OCI-LY1 (cell line): ENCODE measurements around the gene CELSR3.

ENCODE experiments used
- H2AFZ ChIP-seq: fragments of 200-600 bp; sonication (generic), shearing (Covaris generic); 2 replicates; pipeline ENCODE4 v1.6.0; 2014; ENCODE audit warnings: antibody characterized with exemption, mild to moderate bottlenecking, low read length
- H3F3A ChIP-seq: fragments of 200-600 bp; sonication (generic), shearing (Covaris generic); 2 replicates; pipeline ENCODE4 v1.6.0; 2014; ENCODE audit warnings: mild to moderate bottlenecking, antibody characterized with exemption, low read length, moderate library complexity; ENCODE audit not compliant: insufficient read depth
- H3K27ac ChIP-seq: fragments of 200-600 bp; sonication (generic); 2 replicates; pipeline ENCODE4 v1.5.1; 2014; ENCODE audit warnings: low read length, mixed run types, mild to moderate bottlenecking, low read depth; ENCODE audit not compliant: poor library complexity, severe bottlenecking
- H3K27me3 ChIP-seq: fragments of 200-600 bp; sonication (generic); 2 replicates; pipeline ENCODE4 v1.6.0; 2014; ENCODE audit warnings: antibody characterized with exemption, mild to moderate bottlenecking, low read length, moderate library complexity; ENCODE audit not compliant: insufficient read depth
- H3K36me3 ChIP-seq: fragments of 200-600 bp; sonication (generic); 2 replicates; pipeline ENCODE4 v1.6.1; 2014; ENCODE audit warnings: mild to moderate bottlenecking, antibody characterized with exemption, low read length, moderate library complexity, mixed read lengths; ENCODE audit not compliant: insufficient read depth
- H3K4me1 ChIP-seq: fragments of 200-600 bp; sonication (generic); 2 replicates; pipeline ENCODE4 v1.5.1; 2014; ENCODE audit warnings: mild to moderate bottlenecking, low read length, moderate library complexity; ENCODE audit not compliant: insufficient read depth, severe bottlenecking
- H3K4me2 ChIP-seq: fragments of 200-600 bp; sonication (generic), shearing (Covaris generic); 2 replicates; pipeline ENCODE4 v1.6.1; 2014; ENCODE audit warnings: low read length
- H3K4me3 ChIP-seq: fragments of 200-600 bp; sonication (generic); 2 replicates; pipeline ENCODE4 v1.5.1; 2014; ENCODE audit warnings: low read length, low read depth, mild to moderate bottlenecking, mixed read lengths; ENCODE audit not compliant: poor library complexity, severe bottlenecking
- H3K79me2 ChIP-seq: fragments of 200-600 bp; shearing (Covaris generic); 2 replicates; pipeline ENCODE4 v1.6.1; 2016; ENCODE audit warnings: mixed run types, low read length, mixed read lengths; ENCODE audit not compliant: insufficient read depth
- H3K9ac ChIP-seq: fragments of 200-600 bp; sonication (generic), shearing (Covaris generic); 2 replicates; pipeline ENCODE4 v1.6.1; 2014; ENCODE audit warnings: mild to moderate bottlenecking, low read length, mixed read lengths
- H3K9me2 ChIP-seq: fragments of 200-600 bp; sonication (generic), shearing (Covaris generic); 2 replicates; pipeline ENCODE4 v1.6.1; 2014; ENCODE audit warnings: low read depth, mild to moderate bottlenecking, low read length, mixed read lengths
- H3K9me3 ChIP-seq: fragments of 200-600 bp; shearing (Covaris generic); 2 replicates; pipeline ENCODE4 v1.6.1; 2014; ENCODE audit warnings: low read length, mixed read lengths
- H4K20me1 ChIP-seq: fragments of 200-600 bp; sonication (generic), shearing (Covaris generic); 2 replicates; pipeline ENCODE4 v1.6.0; 2016; ENCODE audit warnings: mild to moderate bottlenecking, low read length; ENCODE audit not compliant: insufficient read depth
- EZH2 ChIP-seq: fragments of 200-600 bp; sonication (generic), shearing (Covaris generic); IDR thresholded peaks from 2 replicates; pipeline ENCODE4 v1.8.0; 2017; ENCODE audit warnings: borderline replicate concordance, mixed run types, mild to moderate bottlenecking, antibody characterized with exemption, low read length, moderate library complexity, mixed read lengths
- TF ChIP-seq, protein P1 (sequence below): fragments of 200-600 bp; sonication (generic), shearing (Covaris generic); IDR thresholded peaks from 2 replicates; pipeline ENCODE4 v1.5.1; 2017; ENCODE audit warnings: mild to moderate bottlenecking, antibody characterized with exemption, low read length, moderate library complexity, mixed read lengths

CELSR3 gene

DNA sequence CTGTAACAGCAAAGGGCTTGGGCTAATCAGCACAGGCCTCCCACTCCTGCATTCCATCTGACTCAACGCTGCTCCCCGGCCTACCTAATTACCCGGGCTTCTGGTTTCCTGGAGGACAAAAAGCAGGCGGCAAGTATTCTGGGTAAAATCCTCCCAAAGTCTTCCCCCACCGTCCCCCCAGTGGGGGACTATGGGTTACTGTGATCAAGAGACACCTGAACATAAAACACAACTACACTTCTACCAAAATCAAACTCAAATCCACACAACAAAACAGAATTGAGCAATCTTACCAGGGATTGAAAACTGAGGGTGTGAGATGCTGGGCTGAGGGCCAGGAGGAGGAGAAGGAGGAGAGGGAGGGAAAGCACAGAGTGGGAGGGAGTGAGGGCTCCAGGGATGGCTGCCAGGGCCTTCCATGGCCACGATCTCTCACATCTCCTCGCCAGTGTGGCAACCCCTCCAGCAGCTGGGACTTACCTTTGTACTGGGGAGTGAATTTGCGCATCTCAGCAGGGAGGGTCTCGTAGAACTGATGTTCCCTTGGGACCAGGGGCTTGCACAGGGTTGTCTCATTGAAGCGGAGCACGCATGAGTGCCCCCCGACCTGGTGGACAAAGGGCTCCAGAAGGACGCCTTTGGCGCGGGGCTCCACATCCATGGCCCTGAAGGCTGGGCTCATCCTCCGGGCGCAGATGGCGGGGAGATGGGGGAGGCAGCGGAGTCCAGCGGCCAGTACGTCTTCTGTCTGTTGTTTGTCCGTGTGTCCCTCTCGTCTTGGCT, 32.1 kb upstream of the CELSR3 start:
- Histone ChIP-seq H3K79me2 (peaks cover 39% of the 10 kb centered on the region), H3K27ac (no peak overlapping the region), H3K4me3 (no peak overlapping the region), H3K4me2 (no peak overlapping the region), H3K27me3 (no peaks in the 10 kb centered on the region), H3K36me3 (peaks cover 87% of the 10 kb centered on the region), H3K9me3 (no peaks in the 10 kb centered on the region), H3K9me2 (no peaks in the 10 kb centered on the region), H3K9ac (no peak overlapping the region), H3F3A (no peaks in the 10 kb centered on the region), H3K4me1 (no peaks in the 10 kb centered on the region), H2AFZ (no peak overlapping the region), H4K20me1 (no peaks in the 10 kb centered on the region; the same call in 1 of the 2 replicates)
- TF ChIP-seq EZH2: no peak
- TF ChIP-seq, protein P1, sequence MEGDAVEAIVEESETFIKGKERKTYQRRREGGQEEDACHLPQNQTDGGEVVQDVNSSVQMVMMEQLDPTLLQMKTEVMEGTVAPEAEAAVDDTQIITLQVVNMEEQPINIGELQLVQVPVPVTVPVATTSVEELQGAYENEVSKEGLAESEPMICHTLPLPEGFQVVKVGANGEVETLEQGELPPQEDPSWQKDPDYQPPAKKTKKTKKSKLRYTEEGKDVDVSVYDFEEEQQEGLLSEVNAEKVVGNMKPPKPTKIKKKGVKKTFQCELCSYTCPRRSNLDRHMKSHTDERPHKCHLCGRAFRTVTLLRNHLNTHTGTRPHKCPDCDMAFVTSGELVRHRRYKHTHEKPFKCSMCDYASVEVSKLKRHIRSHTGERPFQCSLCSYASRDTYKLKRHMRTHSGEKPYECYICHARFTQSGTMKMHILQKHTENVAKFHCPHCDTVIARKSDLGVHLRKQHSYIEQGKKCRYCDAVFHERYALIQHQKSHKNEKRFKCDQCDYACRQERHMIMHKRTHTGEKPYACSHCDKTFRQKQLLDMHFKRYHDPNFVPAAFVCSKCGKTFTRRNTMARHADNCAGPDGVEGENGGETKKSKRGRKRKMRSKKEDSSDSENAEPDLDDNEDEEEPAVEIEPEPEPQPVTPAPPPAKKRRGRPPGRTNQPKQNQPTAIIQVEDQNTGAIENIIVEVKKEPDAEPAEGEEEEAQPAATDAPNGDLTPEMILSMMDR: no peak

DNA sequence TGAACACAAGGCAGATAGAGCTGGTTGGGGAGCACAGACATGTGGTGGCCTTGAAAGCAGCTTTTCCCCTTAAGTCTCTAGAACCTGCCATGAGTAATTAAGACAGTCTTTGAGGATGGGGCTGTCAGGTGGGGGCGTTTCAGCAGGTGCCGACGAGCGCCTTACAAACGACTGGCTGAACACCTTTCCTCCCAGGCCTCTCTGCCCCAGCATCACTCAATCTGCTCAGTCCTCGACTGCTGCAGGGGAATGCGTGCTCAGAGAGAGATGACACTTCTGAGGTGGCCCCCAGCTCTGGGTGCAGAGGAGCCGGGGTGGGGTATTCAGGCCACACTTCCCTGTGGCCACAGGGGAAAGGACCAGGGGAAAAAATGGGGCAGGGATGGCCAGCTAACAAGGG, 31.1 kb upstream of the CELSR3 start:
- H3K27me3 ChIP-seq: no peaks in the 10 kb centered on the region
- H3K4me2 ChIP-seq: no peak overlapping the region
- no peak overlapping the region for H3K9ac ChIP-seq
- H3K4me1 ChIP-seq: no peaks in the 10 kb centered on the region
- H3K9me2 ChIP-seq: no peaks in the 10 kb centered on the region
- no peaks in the 10 kb centered on the region; the same call in 1 of the 2 replicates for H4K20me1 ChIP-seq
- no peak for TF ChIP-seq EZH2
- TF ChIP-seq, protein P1: no peak
- H2AFZ ChIP-seq: no peak overlapping the region
- no peaks in the 10 kb centered on the region for H3F3A ChIP-seq
- peaks cover 30% of the 10 kb centered on the region for H3K79me2 ChIP-seq
- peaks cover 87% of the 10 kb centered on the region for H3K36me3 ChIP-seq
- H3K9me3 ChIP-seq: no peaks in the 10 kb centered on the region
- H3K27ac ChIP-seq: no peak overlapping the region
- H3K4me3 ChIP-seq: no peak overlapping the region

DNA sequence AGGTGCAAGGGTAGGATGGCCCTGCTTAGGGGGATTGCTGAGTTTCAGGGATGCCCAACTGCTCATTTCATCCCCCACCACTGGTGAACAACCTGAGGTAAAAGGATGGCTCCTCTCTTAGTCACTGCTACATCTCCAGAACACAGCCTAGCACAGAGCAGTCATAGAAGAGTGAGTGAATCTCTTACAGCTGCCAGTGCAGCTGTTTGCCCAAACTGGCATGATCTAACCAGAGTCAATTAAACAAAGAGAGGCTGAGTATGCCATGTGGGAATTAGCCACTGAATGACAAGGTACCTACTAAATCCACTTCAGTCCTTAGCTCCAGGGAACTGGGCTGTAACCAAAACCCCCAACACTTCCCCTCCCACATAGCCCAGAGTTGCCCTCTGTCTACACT, 29.9 kb upstream of the CELSR3 start:
- Histone ChIP-seq H3K79me2 (peaks cover 17% of the 10 kb centered on the region), H3K27ac (no peak overlapping the region), H4K20me1 (no peaks in the 10 kb centered on the region; the same call in 1 of the 2 replicates), H3K4me2 (no peak overlapping the region), H3F3A (no peaks in the 10 kb centered on the region), H3K9ac (no peak overlapping the region), H2AFZ (no peak overlapping the region), H3K4me3 (no peak overlapping the region), H3K9me2 (no peaks in the 10 kb centered on the region), H3K9me3 (no peaks in the 10 kb centered on the region), H3K36me3 (peaks cover 87% of the 10 kb centered on the region), H3K4me1 (no peaks in the 10 kb centered on the region), H3K27me3 (no peaks in the 10 kb centered on the region)
- TF ChIP-seq, protein P1: no peak
- TF ChIP-seq EZH2: no peak
